HG03139 (cell line): ENCODE measurements around the gene DAPL1.
"Not testable (repeated sequence)": the region's sequence is repeated elsewhere in the genome, so short reads cannot be mapped to it uniquely, and the experiment has no call there.

Experiments used
- ATAC-seq: cut with Tn5 transposase; IDR thresholded peaks from one replicate; pipeline ENCODE4 v1.9.1; 2021; ENCODE audit not compliant: unreplicated experiment

Gene DAPL1

GRCh38 chr2:158822193-158822592 lies 27.1 kb downstream of the DAPL1 start:
- no peak for ATAC-seq

GRCh38 chr2:158823486-158824237 lies 28.5 kb downstream of the DAPL1 start:
- ATAC-seq, result no peak

- ATAC-seq, result no peak
Measured at GRCh38 chr2:158825021-158825420, 29.9 kb downstream of the DAPL1 start.

GRCh38 chr2:158826965-158827364 lies 31.8 kb downstream of the DAPL1 start:
- no peak for ATAC-seq

- no peak for ATAC-seq
Measured at GRCh38 chr2:158828378-158829164, 33.5 kb downstream of the DAPL1 start.

GRCh38 chr2:158829167-158829566 lies 34.0 kb downstream of the DAPL1 start:
- ATAC-seq, result no peak

- ATAC-seq, result no peak
Measured at GRCh38 chr2:158830201-158830600, 35.1 kb downstream of the DAPL1 start.

GRCh38 chr2:158835431-158835830 lies 40.3 kb downstream of the DAPL1 start:
- ATAC-seq, result no peak

GRCh38 chr2:158837645-158838044 lies 42.5 kb downstream of the DAPL1 start:
- ATAC-seq, result no peak

- no peak for ATAC-seq
Measured at GRCh38 chr2:158841850-158842249, 46.7 kb downstream of the DAPL1 start.

GRCh38 chr2:158845444-158845843 lies 50.3 kb downstream of the DAPL1 start:
- ATAC-seq, result no peak

GRCh38 chr2:158845859-158846258 lies 50.7 kb downstream of the DAPL1 start:
- ATAC-seq, result no peak

- ATAC-seq, result not testable (repeated sequence)
Measured at GRCh38 chr2:158847526-158847925, 52.4 kb downstream of the DAPL1 start.

GRCh38 chr2:158848031-158848970 lies 53.2 kb downstream of the DAPL1 start:
- ATAC-seq, result not testable (repeated sequence)

- not testable (repeated sequence) for ATAC-seq
Measured at GRCh38 chr2:158860179-158860578, 65.1 kb downstream of the DAPL1 start.

GRCh38 chr2:158861626-158862025 lies 66.5 kb downstream of the DAPL1 start:
- ATAC-seq, result not testable (repeated sequence)

- ATAC-seq, result not testable (repeated sequence)
Measured at GRCh38 chr2:158865469-158865868, 70.4 kb downstream of the DAPL1 start.
